ENCODE data around the gene AK6.
"Not testable (repeated sequence)": the region's sequence is repeated elsewhere in the genome, so short reads cannot be mapped to it uniquely, and the experiment has no call there.

AK6 gene

DNA sequence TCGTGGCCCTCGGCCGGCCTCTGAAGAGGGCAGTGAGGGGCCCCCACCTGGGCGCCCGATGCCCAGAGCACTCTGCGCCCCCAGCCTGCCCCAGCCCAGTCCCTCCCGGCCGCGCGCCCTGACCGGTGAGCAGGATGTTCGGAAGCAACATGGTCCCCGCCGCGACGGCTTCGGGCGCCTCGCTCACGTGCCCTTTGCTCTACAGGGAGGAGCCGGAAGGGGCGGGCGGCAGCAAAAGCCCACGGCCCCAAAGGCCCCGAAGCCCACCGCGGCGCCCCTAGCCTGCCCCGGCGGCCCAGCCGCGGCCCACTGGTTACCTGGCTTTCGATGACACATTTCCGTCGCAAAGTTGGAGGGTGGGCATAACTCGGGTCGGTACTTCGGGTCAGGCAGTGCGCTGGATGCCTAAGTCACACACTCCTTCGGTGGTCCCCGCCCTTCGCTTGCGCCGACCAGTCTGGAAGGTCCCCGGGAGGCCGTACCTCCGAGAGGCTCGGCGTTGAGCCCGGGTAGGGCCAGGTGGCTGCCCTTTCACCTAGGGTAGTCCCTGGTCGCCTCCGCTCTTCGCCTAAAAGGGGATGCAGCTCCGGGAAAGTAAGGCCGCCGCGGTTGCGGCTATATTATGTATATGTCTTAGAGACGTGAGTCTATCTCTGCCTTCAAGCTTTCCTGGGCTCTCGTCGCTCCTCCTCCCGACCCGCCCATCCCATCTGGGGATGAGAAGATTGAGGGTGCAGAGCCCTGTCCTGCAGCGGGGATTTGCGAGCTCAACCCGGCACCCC is at the start of gene AK6, which contains the start of the genes RAD17 and TAF9:
Gene AK6, minus strand, starts transcription at position 181 of the 782 bp plus-strand sequence. Its CDS starts 30 bp downstream, at position 151.
Gene RAD17, plus strand, starts transcription at position 479 of the 782 bp plus-strand sequence. CDS start 2,391 bp downstream, outside the sequence.
Gene TAF9, minus strand, starts transcription at position 181 of the 782 bp plus-strand sequence. CDS start 3,783 bp downstream, outside the sequence.
- DNase-seq: peak; percentile 70

DNA sequence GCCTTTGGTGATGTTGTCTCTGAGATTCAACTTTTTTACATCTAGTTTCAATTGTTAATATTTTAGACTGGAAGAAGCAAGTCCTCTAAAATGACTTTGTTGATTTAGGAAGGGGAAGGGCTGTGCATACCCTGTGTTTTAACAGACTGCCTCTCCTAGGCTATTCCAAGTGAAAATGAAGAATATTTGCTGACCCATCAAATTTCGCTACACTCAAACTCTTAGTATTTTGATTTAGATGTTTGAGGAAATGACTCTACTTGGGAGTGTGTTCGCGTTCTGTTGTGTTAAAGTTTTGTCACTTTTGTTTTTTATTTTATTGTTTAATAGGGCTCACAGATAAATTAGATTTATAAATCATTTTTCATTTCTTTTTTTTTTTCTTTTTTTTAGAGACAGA is 49.2 kb upstream of the AK6 start:
- DNase-seq: no peak

DNA sequence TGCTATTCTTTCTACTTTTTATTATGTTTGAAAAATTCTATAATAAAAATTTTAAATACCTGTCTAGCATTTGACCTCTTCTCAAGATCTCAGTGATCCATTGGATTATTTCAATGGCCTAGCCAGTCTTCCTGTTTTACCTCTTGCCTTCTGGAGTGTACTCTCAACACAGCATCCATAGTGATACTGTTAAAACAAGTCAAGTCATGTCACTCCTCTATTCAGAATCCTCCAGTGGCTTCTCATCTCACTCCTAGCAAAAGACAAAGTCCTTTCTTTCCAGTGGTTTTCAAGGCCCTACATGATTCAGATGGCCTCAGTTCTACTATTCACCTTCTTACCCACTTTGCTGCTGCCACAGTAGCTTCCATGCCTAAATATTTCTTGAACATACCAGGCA is 47.4 kb upstream of the AK6 start:
- peak; percentile 30 for DNase-seq

DNA sequence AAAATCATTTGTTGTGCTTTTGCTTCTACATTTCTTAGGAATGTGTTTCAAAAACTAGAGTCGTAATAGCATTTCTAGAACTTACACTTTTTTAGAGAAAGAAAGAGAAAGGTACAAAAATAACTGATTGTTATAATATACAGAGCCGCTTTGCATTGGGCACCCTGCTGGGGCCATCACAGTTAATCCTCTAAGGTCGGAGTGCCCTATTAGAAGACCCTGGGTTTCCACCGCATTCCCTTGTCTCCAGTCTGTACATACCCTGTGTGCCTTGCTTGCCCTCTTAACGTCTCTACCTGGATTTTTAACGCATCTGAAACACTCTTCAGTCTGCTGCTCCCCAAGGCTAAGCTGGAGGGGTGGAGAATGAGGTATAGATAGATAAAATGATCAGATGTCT is 46.9 kb upstream of the AK6 start:
- DNase-seq: peak; percentile 24

DNA sequence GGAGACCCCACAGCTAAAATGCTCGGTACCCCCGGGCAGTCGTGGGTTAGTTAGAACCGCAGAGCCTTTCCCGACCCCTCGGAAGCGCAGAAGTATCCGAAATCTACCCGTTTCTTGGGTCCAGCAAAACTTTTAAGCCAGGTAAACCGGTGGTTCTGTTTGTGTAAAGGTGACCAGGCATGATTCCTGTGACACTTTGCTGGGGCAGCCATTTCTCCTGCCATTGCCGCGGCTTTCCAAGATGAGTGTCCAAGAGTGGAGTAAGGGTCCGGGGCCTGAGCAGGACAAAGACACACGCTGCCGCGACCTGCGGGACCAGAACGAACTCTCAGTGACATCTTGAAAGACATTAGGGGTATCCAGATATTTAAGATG is 46.3 kb upstream of the AK6 start:
- peak; percentile 24 for DNase-seq

DNA sequence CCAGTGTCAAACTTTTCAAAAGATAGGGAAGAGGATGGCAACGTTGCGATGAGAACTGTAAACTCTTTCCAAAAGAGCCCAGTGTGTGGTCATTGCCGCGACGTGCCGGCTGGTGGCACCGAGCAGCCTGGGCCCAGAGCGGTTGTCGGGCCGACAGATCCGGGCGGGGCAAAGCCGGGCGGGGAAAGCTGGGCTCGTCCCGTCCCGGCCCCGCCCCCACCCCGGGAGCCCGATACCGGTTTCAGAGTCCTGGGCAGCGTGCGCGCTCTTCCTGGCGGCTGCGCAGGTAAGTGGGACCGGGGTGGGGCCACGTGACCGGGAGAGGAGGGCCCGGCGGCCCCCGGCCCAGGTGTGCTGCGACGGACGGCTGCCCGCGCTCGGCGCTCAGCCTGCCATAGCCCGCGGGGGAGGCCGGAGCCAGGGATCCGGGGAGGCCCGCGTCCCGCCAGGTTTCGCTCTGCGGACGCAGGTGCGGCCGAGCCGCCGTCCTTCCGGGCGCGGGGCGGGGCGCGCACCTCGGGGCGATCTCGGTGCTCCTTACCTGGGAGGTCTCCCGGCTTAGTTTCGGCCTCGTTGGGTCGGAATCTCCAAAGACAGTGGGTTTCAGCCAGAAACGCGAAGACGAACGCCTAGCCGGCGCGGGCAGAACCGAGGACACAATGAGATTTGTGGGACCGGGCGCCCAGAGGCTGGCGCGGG is 45.7 kb upstream of the AK6 start, which contains the start of gene MARVELD2:
Gene MARVELD2, plus strand, starts transcription at position 232 of the 699 bp plus-strand sequence. CDS start 4,270 bp downstream, outside the sequence.
- peak; percentile 47 for DNase-seq

DNA sequence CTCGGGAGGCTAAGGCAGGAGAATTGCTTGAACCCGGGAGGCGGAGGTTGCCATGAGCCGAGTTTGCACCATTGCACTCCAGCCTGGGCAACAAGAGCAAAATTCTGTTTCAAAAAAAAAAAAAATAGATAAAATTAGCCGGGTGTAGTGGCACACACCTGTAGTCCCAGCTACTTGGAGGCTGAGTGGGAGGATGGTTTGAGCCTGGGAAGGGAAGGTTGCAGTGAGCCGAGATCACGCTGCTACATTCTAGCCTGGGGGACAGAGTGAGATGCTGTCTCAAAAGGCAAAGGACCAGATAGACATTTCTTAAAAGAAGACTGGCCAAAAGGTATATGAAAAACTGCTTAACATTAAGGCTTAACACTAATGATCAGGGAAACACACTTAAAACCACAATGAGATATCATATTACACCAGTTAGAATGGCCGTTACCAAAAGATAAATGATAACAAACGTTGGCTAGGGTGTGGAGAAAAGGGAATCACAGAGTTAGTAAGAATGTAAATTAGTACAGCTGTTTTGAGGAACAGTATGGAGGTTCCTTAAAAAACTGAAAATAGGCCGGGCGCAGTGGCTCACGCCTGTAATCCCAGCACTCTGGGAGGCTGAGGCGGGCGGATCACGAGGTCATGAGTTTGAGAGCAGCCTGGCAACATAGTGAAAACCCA is 35.5 kb upstream of the AK6 start:
- DNase-seq: no peak

DNA sequence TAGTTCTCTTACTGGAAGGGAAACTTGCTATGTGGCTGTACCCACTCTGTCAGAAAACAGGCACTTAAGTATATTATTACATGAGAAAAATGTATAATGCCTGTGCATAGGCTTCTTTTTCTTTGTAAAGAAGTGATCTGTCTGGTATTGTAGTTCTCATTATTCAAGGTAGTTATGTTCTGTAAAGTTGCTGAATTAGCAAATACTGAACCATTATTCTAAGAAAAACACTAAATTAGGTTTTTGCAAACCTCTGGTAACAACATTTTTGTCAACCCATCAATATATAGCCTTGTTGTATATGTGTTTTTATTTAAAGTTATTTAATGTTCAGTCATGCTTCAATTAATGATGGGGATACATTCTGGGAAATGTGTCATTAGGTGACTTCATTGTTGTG is 9.1 kb upstream of the AK6 start:
- no peak for DNase-seq

DNA sequence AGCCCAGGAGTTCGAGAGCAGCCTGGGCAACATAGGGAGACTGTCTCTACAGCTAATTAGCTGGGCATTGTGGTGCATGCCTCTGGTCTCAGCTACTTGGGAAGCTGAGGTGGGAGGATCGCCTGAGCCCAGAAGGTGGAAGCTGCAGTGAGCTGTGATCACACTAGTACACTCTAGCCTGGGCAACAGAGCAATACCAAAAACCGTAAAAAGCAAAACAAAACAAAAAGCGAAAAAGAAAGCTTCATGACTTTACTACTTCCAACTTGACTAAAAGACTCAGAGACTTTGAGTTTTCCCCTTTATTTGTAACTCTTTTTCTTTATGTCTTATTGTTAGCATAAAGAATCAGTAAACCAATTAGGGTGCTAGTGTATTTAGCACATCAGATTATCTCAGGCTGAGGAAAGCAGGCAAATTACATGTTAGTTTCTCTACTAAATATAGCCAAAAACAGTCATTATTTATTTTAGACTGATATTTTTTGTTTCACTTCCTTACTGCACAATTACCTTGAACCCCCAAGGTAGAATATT is 5.7 kb upstream of the AK6 start:
- DNase-seq: no peak

DNA sequence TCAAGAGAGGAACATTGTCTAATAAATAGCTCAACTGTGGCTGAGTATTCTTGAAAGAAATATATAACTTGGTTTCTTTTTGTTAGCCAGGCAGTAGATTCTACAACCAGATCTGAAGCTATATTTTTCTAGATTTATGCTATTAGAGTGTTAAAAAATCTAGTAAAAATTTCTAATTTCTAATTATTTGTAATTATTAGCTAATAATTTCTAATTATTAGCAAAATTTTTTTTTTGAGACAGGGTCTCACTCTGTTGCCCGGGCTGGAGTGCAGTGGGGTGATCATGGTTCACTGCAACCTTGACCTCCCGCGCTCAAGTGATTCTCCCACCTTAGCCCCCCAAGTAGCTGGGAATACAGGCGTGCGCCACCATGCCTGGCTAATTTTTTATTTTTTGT is 3.1 kb upstream of the AK6 start:
- no peak for DNase-seq

DNA sequence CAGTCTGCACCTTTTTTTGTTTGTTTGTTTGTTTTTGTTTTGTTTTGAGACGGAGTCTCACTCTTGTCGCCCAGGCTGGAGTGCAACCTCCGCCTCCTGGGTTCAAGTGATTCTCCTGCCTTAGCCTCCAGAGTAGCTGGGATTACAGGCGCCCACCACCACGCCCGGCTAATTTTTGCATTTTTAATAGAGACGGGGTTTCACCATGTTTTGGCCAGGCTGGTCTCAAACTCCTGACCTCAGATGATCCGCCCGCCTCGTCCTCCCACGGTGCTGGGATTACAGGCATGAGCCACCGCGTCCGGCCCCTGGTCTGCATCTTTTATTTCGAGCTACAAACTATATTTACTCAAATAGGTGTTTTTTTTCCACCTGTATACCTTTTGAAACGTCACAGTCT is 1.0 kb upstream of the AK6 start:
- DNase-seq: not testable (repeated sequence)

DNA sequence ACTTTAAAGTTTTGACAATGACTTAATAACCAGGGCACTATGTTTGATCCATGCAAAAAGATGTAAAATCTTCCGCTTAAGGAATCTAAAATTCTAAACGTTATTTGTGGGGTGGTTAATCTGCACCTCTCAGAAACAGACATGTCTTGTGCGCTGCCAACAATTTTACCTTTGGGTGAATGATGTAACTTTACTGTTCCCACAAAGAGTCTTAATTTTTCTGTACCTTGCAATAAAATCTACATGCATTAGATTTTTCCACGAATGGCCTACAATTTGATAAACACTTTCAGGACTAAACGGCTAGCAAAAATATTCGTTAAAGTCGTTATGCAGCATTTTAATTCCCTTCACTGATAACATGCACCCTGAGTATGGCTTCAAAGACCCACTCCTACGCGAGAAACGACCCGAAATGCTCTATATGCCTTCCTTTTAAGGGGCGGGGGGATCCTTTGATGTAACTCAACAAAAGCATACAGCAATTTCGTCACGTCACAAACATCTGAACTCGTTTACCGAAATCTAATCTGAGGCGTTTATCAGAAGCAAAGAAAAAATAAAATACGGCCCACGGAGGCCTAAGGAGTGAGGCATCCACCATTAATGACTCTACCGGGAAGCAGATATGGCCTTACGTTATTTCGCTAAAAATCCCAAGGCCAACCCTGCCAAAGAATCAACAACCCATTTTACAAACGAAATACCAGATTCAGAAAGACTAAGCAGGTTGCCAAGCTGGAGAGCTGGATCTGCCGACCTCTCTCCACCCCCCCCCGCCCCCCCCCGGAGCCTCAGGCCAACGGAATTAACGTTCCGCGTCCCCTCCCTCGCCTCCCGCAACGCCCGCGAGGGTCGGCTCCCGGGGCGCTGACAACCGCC is 621 bp downstream of the AK6 start:
- no peak for DNase-seq

DNA sequence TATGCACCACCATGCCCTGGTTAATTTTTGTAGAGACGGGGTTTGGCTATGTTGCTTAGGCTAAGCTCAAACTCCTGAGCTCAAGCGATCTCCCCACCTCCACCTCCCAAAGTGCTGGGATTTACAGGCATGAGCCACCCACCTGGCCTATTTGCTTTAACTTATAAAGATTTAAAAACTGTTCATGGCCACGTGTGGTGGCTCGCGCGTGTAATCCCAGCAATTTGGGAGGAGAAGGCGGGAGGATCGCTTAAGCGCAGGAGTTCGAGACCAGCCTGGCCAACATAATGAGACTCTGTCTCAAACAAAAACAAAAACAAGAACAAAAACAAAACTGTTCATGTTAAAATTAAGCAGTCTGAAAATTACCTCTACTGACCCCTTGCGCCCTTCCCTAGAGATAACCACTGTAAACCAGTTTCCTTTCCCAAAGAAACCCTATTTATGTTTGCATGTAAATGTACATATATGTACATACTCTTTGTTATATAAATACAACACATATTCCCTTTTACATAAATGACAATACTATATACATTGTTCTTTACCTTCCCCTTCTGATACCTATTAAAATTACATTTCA is 1.5 kb downstream of the AK6 start:
- no peak for DNase-seq

DNA sequence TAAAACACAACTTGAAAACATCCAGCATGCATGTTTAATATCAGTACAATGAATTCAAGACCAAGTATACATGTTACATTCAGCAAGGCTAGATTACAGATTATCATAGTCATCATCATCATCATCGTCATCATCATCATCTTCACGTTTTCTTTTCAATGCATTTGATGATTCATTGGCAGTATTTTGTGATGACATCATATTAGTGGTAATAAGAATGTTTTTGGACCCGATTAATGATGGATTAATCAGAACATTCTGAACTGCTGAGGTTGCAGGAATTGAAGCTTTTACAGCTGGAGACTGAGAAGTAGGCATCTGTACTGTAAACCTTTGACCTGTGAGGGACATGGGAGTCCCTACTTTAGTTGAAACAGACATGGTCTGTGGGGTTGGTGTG is 4.5 kb downstream of the AK6 start:
- DNase-seq: no peak

DNA sequence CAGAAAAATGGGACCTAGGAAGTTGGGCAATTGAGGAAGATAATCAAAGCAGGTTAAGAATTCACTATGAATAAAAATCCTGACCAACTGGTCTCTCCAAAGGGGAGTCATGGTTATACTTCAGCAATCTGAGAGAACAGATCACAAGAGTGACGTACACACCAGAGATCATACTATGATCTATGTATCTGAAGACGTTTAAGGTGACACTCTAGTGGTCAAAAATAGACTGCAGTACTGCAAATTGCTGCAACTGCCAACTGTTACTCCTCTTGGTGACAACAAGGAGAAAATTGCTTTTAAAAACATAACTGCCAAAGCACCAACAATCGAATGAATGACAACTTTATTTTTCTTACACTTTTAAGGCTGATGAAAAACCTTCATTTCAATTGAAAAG is 4.9 kb downstream of the AK6 start:
- no peak for DNase-seq

DNA sequence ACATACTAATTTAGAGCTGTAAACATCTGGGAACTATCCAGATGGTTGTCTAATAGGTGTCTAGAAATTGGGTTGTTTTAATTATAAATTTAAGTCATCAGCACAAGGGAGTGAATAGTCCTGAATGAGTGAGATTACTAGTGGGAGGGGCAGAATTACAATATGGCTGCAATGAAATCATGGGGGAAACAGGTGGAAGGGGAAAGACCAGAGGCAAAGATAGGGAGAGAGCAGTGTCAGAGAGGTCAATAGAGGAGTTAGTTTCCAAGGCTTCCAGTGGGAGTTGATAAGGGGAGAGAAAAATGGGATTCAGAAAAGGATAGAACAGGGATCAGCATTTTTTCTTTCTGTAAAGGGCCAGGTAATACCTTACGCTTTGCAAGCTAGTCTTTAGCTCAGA is 8.9 kb downstream of the AK6 start:
- no peak for DNase-seq

DNA sequence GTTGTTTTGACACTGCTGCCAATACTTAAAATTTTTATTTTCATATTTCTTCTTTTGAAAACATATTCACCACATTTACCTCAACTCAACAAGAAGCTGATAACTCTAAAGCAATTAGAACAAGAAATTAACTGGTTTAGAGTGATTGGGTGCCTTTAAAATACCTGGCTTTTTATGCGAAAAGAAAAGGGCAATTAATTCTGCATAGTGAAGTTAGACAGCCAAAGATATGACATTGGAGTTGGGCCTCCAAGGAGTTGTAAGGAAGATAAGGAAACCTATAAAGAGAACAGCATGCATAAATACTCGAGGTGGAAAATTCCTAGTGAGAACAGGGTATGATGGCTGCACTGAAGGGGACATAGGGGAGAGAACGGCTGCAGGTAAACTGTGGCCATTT is 9.6 kb downstream of the AK6 start:
- DNase-seq: no peak

DNA sequence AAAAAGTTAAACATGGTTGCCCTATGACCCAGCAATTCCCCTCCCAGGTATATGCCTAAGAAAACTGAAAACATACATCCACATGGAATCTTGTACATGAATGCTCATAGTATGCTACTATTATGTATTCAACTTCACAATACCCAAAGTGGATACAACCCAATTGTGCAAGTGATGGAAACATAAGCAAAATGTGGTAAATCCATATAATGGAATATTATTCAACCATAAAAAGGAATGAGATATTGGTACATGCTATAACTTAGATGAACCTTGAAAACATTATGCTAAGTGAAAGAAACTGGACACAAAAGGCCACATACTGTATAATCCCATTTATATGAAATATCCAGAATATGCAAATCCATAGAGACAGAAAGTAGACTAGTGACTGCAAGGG is 18.7 kb downstream of the AK6 start:
- DNase-seq: no peak

DNA sequence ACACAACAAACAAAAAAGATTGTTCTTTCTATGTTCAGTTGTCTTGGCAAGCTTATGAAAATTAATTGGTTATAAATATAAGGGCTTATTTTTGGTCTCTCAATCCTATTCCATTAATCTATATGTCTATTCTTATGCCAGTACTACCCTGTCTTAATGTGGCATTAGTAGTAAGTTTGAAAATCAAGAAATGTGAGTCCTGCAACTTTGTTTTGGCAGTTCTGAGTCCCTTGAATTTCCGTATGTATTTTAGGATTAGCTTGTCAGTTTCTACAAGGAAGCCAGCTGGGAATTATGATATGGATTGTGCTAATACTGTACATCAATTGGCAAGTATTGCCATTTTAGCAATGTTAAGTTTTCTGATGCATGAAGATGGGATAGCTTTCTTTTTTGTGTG is 26.2 kb downstream of the AK6 start:
- DNase-seq: no peak

DNA sequence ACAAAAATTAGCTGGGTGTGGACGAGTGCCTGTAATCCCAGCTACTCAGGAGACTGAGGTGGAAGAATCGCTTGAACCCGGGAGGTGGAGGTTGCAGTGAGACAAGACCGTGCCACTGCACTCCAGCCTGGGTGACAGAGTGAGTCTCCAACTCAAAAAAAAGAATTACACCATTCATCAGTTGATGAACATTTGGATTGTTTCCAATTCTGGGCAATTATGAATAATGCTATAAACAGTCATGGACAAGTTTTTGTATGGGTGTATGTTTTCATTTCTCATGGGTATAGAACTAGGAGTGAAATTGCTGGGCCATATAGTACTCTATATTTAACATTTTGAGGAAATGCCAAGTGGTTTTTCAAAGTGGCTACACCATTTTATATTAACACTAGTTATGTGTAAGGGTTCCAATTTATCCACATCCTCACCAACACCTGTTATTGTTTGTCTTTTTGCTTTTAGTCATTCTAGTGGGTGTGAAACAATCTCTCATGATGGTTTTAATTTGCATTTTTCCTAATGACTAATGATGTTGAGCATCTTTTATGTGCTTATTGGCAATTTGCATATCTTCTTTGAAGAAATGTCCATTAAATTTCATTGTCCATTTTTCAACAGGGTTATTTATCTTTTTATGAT is 27.7 kb downstream of the AK6 start:
- no peak for DNase-seq

DNA sequence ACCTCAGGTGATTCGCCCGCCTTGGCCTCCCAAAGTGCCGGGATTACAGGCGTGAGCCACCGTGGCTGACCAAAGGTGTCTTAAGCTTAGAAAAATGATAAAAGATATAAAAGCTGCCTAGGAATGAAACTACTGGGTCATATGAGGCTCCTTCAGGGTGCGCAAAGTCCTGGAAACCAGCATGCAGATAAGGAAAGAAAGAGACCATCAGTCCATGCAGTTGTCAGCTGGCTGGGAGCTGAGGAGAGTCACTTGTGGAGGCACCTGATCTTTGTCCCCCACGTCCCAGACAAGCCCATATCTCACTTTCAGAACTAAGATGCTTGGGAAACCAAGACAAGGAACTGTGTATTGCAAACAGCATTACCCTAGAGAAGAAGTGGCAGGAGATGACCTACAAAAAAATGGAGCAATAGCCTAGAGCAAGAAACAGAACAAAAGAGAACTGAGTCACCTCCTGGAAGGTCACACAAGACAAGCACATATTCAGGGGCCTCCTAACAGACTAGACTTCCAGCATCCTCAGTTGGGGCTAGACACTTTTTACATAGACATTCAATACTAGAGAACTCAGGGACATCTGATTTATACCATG is 33.9 kb downstream of the AK6 start:
- no peak for DNase-seq
